Adrenal gland (tissue), 12 donors: ENCODE measurements around the gene FOCAD. TPM values are rescaled to one million over a fixed set of nuclear protein-coding genes. Genes with fewer than 3 reads are reported as not detected.

Experiments
- DNase-seq, 7 donors: peaks; one replicate each; pipeline ENCODE4 v3.0.0-alpha.2; 2019 to 2020
- H3K27ac ChIP-seq, 5 donors: fragments of 200-600 bp; sonication (generic) in 4 of 5; 1 replicate in 3 of 5; 2 replicates in 2 of 5; pipeline versions ENCODE4 v1.5.1 to v1.8.0; 2016 to 2020; ENCODE audit warnings: mild to moderate bottlenecking in 1 of 5
- H3K27me3 ChIP-seq: fragments of 200-600 bp; 2 replicates; pipeline ENCODE4 v1.8.0; 2021
- H3K36me3 ChIP-seq, 2 donors: fragments of 200-600 bp; replicated peaks in 1 of 2; 1 replicate in 1 of 2; 2 replicates in 1 of 2; pipeline versions ENCODE4 v1.5.1 to v1.8.0; 2018 to 2022
- H3K4me1 ChIP-seq, 2 donors: fragments of 200-600 bp; replicated peaks in 1 of 2; 1 replicate in 1 of 2; 2 replicates in 1 of 2; pipeline versions ENCODE4 v1.5.1 to v1.8.0; 2018 to 2021
- H3K4me3 ChIP-seq, 4 donors: fragments of 200-600 bp; sonication (generic) in 3 of 4; one replicate each; pipeline ENCODE4 v1.5.1; 2016 to 2018
- H3K9me3 ChIP-seq, 3 donors: fragments of 200-600 bp; sonication (generic) in 1 of 3; replicated peaks in 1 of 3; 1 replicate in 2 of 3; 2 replicates in 1 of 3; pipeline versions ENCODE4 v1.5.1 to v1.8.0; 2016 to 2021
- POLR2A ChIP-seq, 2 donors: fragments of 450-650 bp; IDR thresholded peaks; one replicate each; pipeline ENCODE4 v1.6.1; 2017; ENCODE audit warnings: antibody characterized with exemption in 2 of 2, mild to moderate bottlenecking in 2 of 2, moderate library complexity in 1 of 2
- WGBS, 4 donors: extraction: QIAGEN DNeasy Blood & Tissue Kit in 2 of 4; methylation state at CpG; one replicate each; pipeline versions ENCODE4 v1.1.5 to v1.1.7; 2013 to 2017; 5-methylcytosine and 5-hydroxymethylcytosine counted together
- intact Hi-C, 2 donors: fragments of 100-400 bp; cut with DNase I; formaldehyde crosslinking; loops; one replicate each; pipeline versions ENCODE4 v1.14.1 to v1.15.0; 2022 to 2023
- polyA plus RNA-seq, 3 donors: library from polyadenylated mRNA; stranded (reverse); fragments of 200-250 nt in 2 of 3; fragments of 350-450 nt in 1 of 3; fragmentation: Illumina TruSeq in 1 of 3; extraction: RNeasy Lipid Tissue Mini Kit (QIAGEN cat#74804) in 1 of 3; gene quantifications; one replicate each; pipeline ENCODE4 v1.2.3, GENCODE V29; 2013 to 2014
- total RNA-seq, 9 donors: library from RNA; depleted of rRNA in 4 of 9; stranded (reverse); fragments of >200 nt in 4 of 9; fragments of 120-200 nt in 1 of 9; fragmentation: NEBNext Ultra II Directional in 1 of 9; extraction: Animal tissue kit (Norgen Biotek cat#: 25700) in 1 of 9; gene quantifications; one replicate each; pipeline versions ENCODE4 v1.1.0 to v1.2.4, GENCODE V29; 2013 to 2023
- TF ChIP-seq, protein P1 (sequence below), 6 experiments: fragments of 450-650 bp in 4 of 6; fragments of 200-600 bp in 2 of 6; sonication (generic) in 1 of 6; IDR thresholded peaks; 1 replicate in 5 of 6; 2 replicates in 1 of 6; pipeline versions ENCODE4 v1.5.1 to v1.8.0; 2016 to 2021; ENCODE audit warnings: antibody characterized with exemption in 6 of 6, mild to moderate bottlenecking in 2 of 6, moderate library complexity in 1 of 6
- donor health status: healthy with polysubstance abuse.
- donor health status: Bipolar disorder and iron deficiency.
- donor health status: DM: yes; HTN: yes; CAD: no.
- donor health status: DM: no; HTN: no; CAD: no.
- donor health status: DM: no; HTN: no; CAD: no.
- donor health status: DM: yes; HTN: yes; CAD: no.

FOCAD gene
- total and polyA plus RNA-seq, 12 donors, result 20.5 to 134 (median 59.7) TPM

DNA sequence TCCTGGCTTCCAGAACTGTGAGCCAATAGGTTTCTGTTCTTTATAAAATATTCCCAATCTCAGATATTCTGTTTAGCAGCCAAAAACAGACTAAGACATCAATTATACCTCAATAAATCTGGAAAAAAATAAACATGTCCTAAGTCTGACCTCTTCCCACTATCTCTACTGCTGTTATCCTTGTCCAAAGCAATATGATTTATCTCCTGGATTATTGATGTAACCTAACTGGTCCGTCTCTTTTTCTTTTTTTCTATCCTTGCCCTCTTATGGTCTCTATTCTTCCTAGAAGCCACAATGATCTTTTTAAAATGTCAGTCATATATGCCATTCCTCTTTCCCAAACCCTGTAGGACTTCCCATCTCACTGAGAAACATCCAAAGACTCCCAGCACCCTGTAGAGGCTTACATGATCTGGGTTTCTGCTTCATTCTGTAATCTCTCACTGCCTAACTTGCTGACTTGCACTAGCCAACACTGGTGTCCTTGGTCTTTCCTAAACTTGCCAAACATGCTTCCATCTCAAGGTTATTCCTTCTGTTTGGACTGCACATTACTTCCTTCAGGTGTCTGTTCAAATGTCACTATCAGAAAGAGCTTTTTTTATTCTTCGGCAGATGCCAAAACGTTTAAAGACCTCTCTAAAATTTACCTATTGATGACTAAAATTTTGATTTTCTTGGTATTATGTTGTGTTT is 13.1 kb downstream of the FOCAD start:
- Histone ChIP-seq H3K27me3 (no peaks in the 10 kb centered on the region), H3K4me3 (no peak overlapping the region), H3K9me3 (no peaks in the 10 kb centered on the region), H3K4me1 (peaks cover 7 to 33% of the 10 kb centered on the region in 2 donors), H3K36me3 (no peaks in the 10 kb centered on the region), H3K27ac (no peak overlapping the region)
- 37 to 49% (median 38%) methylated on average over 3 of the region's 3 CpGs for WGBS, 4 donors
- DNase-seq, result no peak
- TF ChIP-seq, protein P1, sequence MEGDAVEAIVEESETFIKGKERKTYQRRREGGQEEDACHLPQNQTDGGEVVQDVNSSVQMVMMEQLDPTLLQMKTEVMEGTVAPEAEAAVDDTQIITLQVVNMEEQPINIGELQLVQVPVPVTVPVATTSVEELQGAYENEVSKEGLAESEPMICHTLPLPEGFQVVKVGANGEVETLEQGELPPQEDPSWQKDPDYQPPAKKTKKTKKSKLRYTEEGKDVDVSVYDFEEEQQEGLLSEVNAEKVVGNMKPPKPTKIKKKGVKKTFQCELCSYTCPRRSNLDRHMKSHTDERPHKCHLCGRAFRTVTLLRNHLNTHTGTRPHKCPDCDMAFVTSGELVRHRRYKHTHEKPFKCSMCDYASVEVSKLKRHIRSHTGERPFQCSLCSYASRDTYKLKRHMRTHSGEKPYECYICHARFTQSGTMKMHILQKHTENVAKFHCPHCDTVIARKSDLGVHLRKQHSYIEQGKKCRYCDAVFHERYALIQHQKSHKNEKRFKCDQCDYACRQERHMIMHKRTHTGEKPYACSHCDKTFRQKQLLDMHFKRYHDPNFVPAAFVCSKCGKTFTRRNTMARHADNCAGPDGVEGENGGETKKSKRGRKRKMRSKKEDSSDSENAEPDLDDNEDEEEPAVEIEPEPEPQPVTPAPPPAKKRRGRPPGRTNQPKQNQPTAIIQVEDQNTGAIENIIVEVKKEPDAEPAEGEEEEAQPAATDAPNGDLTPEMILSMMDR (IDR thresholded peaks at IDR 0.05), result no peak
- TF ChIP-seq POLR2A (IDR thresholded peaks at IDR 0.05), result no peak
- intact Hi-C loops, result no loop called here

DNA sequence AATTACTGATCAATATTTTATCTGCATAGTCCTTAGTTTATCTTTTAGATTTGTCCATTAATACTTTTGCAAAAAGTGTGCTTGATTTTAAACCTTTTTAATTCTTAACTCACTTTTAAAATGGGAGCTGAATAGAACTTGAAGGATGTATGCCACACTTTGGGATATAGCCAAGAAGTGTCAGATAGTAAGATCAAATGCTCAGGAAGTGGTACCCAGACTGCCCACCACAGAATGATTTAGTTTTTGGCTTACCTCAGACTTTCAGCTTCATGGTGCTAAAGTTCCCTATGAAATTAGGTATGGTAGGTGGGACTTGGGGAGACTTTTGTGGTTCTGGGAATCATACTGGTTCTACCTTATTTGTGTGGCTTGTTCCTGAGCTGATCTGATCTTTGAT is 14.7 kb downstream of the FOCAD start:
- no peak overlapping the region for H3K4me3 ChIP-seq
- H3K36me3 ChIP-seq, result no peaks in the 10 kb centered on the region
- intact Hi-C loops, result no loop called here
- no peaks in the 10 kb centered on the region for H3K27me3 ChIP-seq
- peaks cover 7 to 33% of the 10 kb centered on the region in 2 donors for H3K4me1 ChIP-seq
- H3K27ac ChIP-seq, result no peak overlapping the region
- no peaks in the 10 kb centered on the region for H3K9me3 ChIP-seq
- TF ChIP-seq, protein P1 (IDR thresholded peaks at IDR 0.05), result no peak
- TF ChIP-seq POLR2A (IDR thresholded peaks at IDR 0.05), result no peak
- DNase-seq, result no peak

DNA sequence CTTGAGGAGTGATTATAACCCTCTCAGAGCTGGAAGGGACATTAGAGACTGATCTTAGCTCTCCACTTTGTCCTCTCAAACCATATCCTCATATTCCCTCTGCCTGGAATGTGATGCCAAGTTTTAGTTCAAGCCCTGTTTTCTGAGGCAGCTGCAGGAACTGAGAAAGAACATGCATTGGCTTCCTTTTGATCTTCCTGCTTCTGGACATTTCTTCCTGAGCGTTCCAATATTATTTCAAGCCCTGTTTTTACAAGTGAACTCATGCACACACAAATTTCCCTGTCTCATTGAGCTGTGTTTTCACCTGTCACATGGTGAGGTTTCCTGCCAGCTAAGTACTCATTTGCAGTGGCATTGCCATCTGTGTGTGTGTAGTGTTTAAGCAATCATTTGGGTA is 17.0 kb downstream of the FOCAD start:
- Histone ChIP-seq H3K27ac (no peak overlapping the region), H3K36me3 (no peaks in the 10 kb centered on the region), H3K9me3 (no peaks in the 10 kb centered on the region), H3K27me3 (no peaks in the 10 kb centered on the region), H3K4me1 (peaks cover 7 to 33% of the 10 kb centered on the region in 2 donors), H3K4me3 (no peak overlapping the region)
- DNase-seq, result no peak
- intact Hi-C loops, result no loop called here
- no peak for TF ChIP-seq POLR2A (IDR thresholded peaks at IDR 0.05)
- TF ChIP-seq, protein P1 (IDR thresholded peaks at IDR 0.05), result no peak
- WGBS, 4 donors, result 13 to 28% (median 16%) methylated on average over 1 of the region's 1 CpG

DNA sequence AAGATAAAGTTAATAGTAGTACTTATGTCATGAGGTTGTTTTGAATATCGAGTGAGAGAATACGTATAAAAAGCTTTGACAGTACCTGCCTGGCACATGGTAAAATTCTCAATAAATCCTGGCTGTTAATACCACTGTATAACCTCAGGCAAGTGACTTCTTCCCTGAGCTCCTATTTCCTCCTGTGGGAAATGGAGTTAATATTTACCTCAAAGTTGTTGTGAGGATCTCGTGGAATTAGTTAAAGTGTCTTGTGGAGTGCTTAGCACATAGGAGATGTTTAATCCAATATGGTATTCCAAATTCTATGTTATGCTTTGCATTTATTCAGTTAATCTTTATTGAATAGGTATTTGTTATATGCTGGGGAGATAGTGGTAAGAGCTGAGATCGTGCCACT is 18.5 kb downstream of the FOCAD start:
- 89 to 98% (median 96%) methylated on average over 4 of the region's 4 CpGs for WGBS, 4 donors
- no peak for TF ChIP-seq POLR2A (IDR thresholded peaks at IDR 0.05)
- TF ChIP-seq, protein P1 (IDR thresholded peaks at IDR 0.05), result no peak
- Histone ChIP-seq H3K9me3 (no peaks in the 10 kb centered on the region), H3K27me3 (no peaks in the 10 kb centered on the region), H3K27ac (no peak overlapping the region), H3K4me3 (no peak overlapping the region), H3K4me1 (peaks cover 7 to 22% of the 10 kb centered on the region in 2 donors), H3K36me3 (no peaks in the 10 kb centered on the region)
- intact Hi-C loops, result no loop called here
- DNase-seq, result no peak
